IMR-90 (cell line): ENCODE results near the gene FARS2. TPM values are rescaled to one million over a fixed set of nuclear protein-coding genes. Genes with fewer than 3 reads are reported as not detected.

ENCODE experiments used
- ATAC-seq: fragments of 200-7000 bp; cut with Tn5 transposase; 2 replicates; pipeline ENCODE4 v1.9.1; 2020; ENCODE audit warnings: low read depth, mild to moderate bottlenecking, moderate library complexity
- BruUV-seq: library from RNA; stranded (reverse); fragments of 400-500 nt; replicated peaks from 2 replicates; lab custom pipeline; 2021; lab: Mats Ljungman, UMichigan
- CTCF ChIA-PET: fragments of 300-600 bp; formaldehyde crosslinking; extraction: SDS; loops from one replicate; lab custom pipeline; 2021; ENCODE audit warnings: antibody characterized with exemption; lab: Yijun Ruan, JAX
- POLR2A ChIA-PET: fragments of 300-600 bp; sonication (Branson Sonifier 250); formaldehyde crosslinking; loops from one replicate; lab custom pipeline; 2022; ENCODE audit warnings: antibody characterized with exemption; ENCODE audit not compliant: unreplicated experiment; lab: Charles Lee
- DNase-seq: peaks from one replicate; pipeline ENCODE4 v3.0.0; 2013
- H2AFZ ChIP-seq: replicated peaks from 2 replicates; pipeline ENCODE3; 2013; ENCODE audit warnings: low read length, mild to moderate bottlenecking; ENCODE audit not compliant: poor library complexity
- H2AK5ac ChIP-seq: 2 replicates; pipeline ENCODE4 v1.6.1; 2013; ENCODE audit warnings: low read depth, low read length, inconsistent platforms
- H2AK9ac ChIP-seq: replicated peaks from 2 replicates; pipeline ENCODE3; 2013; ENCODE audit warnings: mild to moderate bottlenecking, low read depth, low read length, moderate library complexity; ENCODE audit not compliant: poor library complexity
- H2BK120ac ChIP-seq: 2 replicates; pipeline ENCODE4 v1.6.1; 2013; ENCODE audit warnings: low read depth, low read length, inconsistent platforms
- H2BK15ac ChIP-seq: 3 replicates; pipeline ENCODE4 v1.6.1; 2013; ENCODE audit warnings: low read depth, low read length, inconsistent platforms
- H2BK20ac ChIP-seq: 2 replicates; pipeline ENCODE4 v1.6.1; 2013; ENCODE audit warnings: low read depth, mild to moderate bottlenecking, inconsistent platforms, low read length, moderate library complexity
- H2BK5ac ChIP-seq: 2 replicates; pipeline ENCODE4 v1.6.1; 2013; ENCODE audit warnings: mild to moderate bottlenecking, low read depth, low read length, inconsistent platforms; ENCODE audit not compliant: poor library complexity, severe bottlenecking
- H3K14ac ChIP-seq: replicated peaks from 2 replicates; pipeline ENCODE4 v1.6.1; 2013; ENCODE audit warnings: low read depth, low read length, inconsistent platforms
- H3K18ac ChIP-seq: 2 replicates; pipeline ENCODE4 v1.6.1; 2013; ENCODE audit warnings: low read depth, low read length, control low read depth
- H3K23ac ChIP-seq: 2 replicates; pipeline ENCODE4 v1.6.1; 2013; ENCODE audit warnings: low read depth, low read length, inconsistent platforms
- H3K27ac ChIP-seq: 2 replicates; pipeline ENCODE4 v1.5.1; 2013; ENCODE audit warnings: mild to moderate bottlenecking, control low read depth, low read length; ENCODE audit not compliant: insufficient read depth
- H3K27me3 ChIP-seq: 2 replicates; pipeline ENCODE4 v1.6.1; 2013; ENCODE audit warnings: low read length; ENCODE audit not compliant: control insufficient read depth, insufficient read depth
- H3K36me3 ChIP-seq: 2 replicates; pipeline ENCODE4 v1.6.1; 2013; ENCODE audit warnings: low read length, mixed read lengths; ENCODE audit not compliant: control insufficient read depth, insufficient read depth
- H3K4ac ChIP-seq: 2 replicates; pipeline ENCODE4 v1.6.1; 2013; ENCODE audit warnings: low read depth, low read length, inconsistent platforms
- H3K4me1 ChIP-seq: 2 replicates; pipeline ENCODE4 v1.6.1; 2013; ENCODE audit warnings: low read length, mixed read lengths; ENCODE audit not compliant: control insufficient read depth, insufficient read depth
- H3K4me2 ChIP-seq: 2 replicates; pipeline ENCODE4 v1.6.1; 2013; ENCODE audit warnings: low read depth, mild to moderate bottlenecking, control low read depth, low read length, moderate library complexity
- H3K4me3 ChIP-seq: 2 replicates; pipeline ENCODE4 v1.5.1; 2013; ENCODE audit warnings: low read depth, mild to moderate bottlenecking, control low read depth, low read length, moderate library complexity; ENCODE audit not compliant: insufficient read depth
- H3K56ac ChIP-seq: 2 replicates; pipeline ENCODE4 v1.6.1; 2013; ENCODE audit warnings: low read length, inconsistent platforms; ENCODE audit not compliant: insufficient read depth; ENCODE audit errors: extremely low read depth
- H3K79me1 ChIP-seq, 2 experiments: 2 replicates each; pipeline ENCODE4 v1.6.1; 2013; ENCODE audit warnings: low read length in 2 of 2, inconsistent platforms in 1 of 2, low read depth in 1 of 2
- H3K9ac ChIP-seq: 2 replicates; pipeline ENCODE4 v1.6.1; 2013; ENCODE audit warnings: low read depth, low read length, control low read depth
- H3K9me1 ChIP-seq: 2 replicates; pipeline ENCODE4 v1.6.1; 2013; ENCODE audit warnings: low read length, inconsistent platforms; ENCODE audit not compliant: insufficient read depth
- H3K9me3 ChIP-seq: 2 replicates; pipeline ENCODE4 v1.6.1; 2013; ENCODE audit warnings: low read length; ENCODE audit not compliant: control insufficient read depth, insufficient read depth
- H4K20me1 ChIP-seq: 2 replicates; pipeline ENCODE4 v1.6.1; 2013; ENCODE audit warnings: low read length, inconsistent platforms; ENCODE audit not compliant: insufficient read depth
- H4K5ac ChIP-seq: 2 replicates; pipeline ENCODE4 v1.6.1; 2013; ENCODE audit warnings: mild to moderate bottlenecking, low read depth, low read length, control low read depth
- H4K8ac ChIP-seq, 2 experiments: 2 replicates each; pipeline ENCODE4 v1.6.1; 2013; ENCODE audit warnings: low read depth in 2 of 2, low read length in 2 of 2, control low read depth in 1 of 2, inconsistent platforms in 1 of 2
- H4K91ac ChIP-seq: 2 replicates; pipeline ENCODE4 v1.6.1; 2013; ENCODE audit warnings: low read depth, low read length, inconsistent platforms; ENCODE audit not compliant: insufficient read depth
- BHLHE40 ChIP-seq: fragments of 150-350 bp; IDR thresholded peaks from 2 replicates; pipeline ENCODE4 v1.6.1; 2016; ENCODE audit warnings: mild to moderate bottlenecking, low read depth, low read length
- CEBPB ChIP-seq: IDR thresholded peaks from 2 replicates; pipeline ENCODE4 v1.6.1; 2012; ENCODE audit warnings: low read depth, low read length, improper control_type of control experiment
- CHD1 ChIP-seq: IDR thresholded peaks from 2 replicates; pipeline ENCODE4 v1.6.1; 2012; ENCODE audit warnings: low read depth, low read length, improper control_type of control experiment
- FOS ChIP-seq: fragments of 150-350 bp; IDR thresholded peaks from 2 replicates; pipeline ENCODE4 v1.6.1; 2016; ENCODE audit warnings: low read depth, low read length
- MAFK ChIP-seq: IDR thresholded peaks from 2 replicates; pipeline ENCODE4 v1.6.1; 2012; ENCODE audit warnings: low read depth, low read length, improper control_type of control experiment
- MAZ ChIP-seq: IDR thresholded peaks from 2 replicates; pipeline ENCODE4 v1.6.1; 2012; ENCODE audit warnings: low read depth, mild to moderate bottlenecking, low read length, improper control_type of control experiment, moderate library complexity, borderline replicate concordance
- MXI1 ChIP-seq: IDR thresholded peaks from 2 replicates; pipeline ENCODE4 v1.6.1; 2012; ENCODE audit warnings: low read depth, mild to moderate bottlenecking, low read length, moderate library complexity, borderline replicate concordance
- NFE2L2 ChIP-seq: fragments of 150-350 bp; IDR thresholded peaks from 2 replicates; pipeline ENCODE4 v1.6.1; 2016; ENCODE audit warnings: low read depth, mild to moderate bottlenecking, low read length
- POLR2A ChIP-seq: IDR thresholded peaks from 2 replicates; pipeline ENCODE4 v1.6.1; 2012; ENCODE audit warnings: mild to moderate bottlenecking, low read depth, low read length
- RAD21 ChIP-seq: IDR thresholded peaks from 2 replicates; pipeline ENCODE4 v1.6.1; 2012; ENCODE audit warnings: low read length, improper control_type of control experiment
- RCOR1 ChIP-seq: IDR thresholded peaks from 2 replicates; pipeline ENCODE4 v1.6.1; 2012; ENCODE audit warnings: mild to moderate bottlenecking, low read length, improper control_type of control experiment; ENCODE audit not compliant: insufficient replicate concordance
- RFX5 ChIP-seq: IDR thresholded peaks from 2 replicates; pipeline ENCODE4 v1.8.0; 2012; ENCODE audit warnings: low read depth, mild to moderate bottlenecking, low read length, moderate library complexity
- SMC3 ChIP-seq: fragments of 150-350 bp; IDR thresholded peaks from 2 replicates; pipeline ENCODE4 v1.6.1; 2016; ENCODE audit warnings: low read depth, mild to moderate bottlenecking, antibody characterized with exemption, low read length, moderate library complexity
- WGBS, 2 experiments: methylation state at CpG; one replicate each; pipeline versions ENCODE4 v1.1.5 to v1.1.7; 2013; ENCODE audit warnings: missing lambda C conversion rate in 2 of 2; ENCODE audit not compliant: insufficient read length in 1 of 2; ENCODE audit errors: extremely low coverage in 2 of 2; 5-methylcytosine and 5-hydroxymethylcytosine counted together
- dilution Hi-C: fragments of 300-500 bp; cut with HindIII; formaldehyde crosslinking; loops from one replicate; pipeline ENCODE4 v1.14.3; 2018; ENCODE audit warnings: low sequenced_read_pairs; ENCODE audit not compliant: unreplicated experiment
- in situ Hi-C: fragments of 300-500 bp; cut with MboI; formaldehyde crosslinking; loops from 3 replicates; pipeline ENCODE4 v1.14.3; 2019; ENCODE audit warnings: low sequenced_read_pairs, inconsistent platforms, mixed read lengths
- intact Hi-C: fragments of 100-400 bp; cut with micrococcal nuclease; formaldehyde crosslinking; loops from 2 replicates; pipeline ENCODE4 v1.10.0; 2022
- polyA plus RNA-seq, 3 experiments: library from polyadenylated mRNA; depleted of rRNA; stranded (reverse); fragments of >200 nt; gene quantifications; 2 replicates each; pipeline ENCODE4 v1.2.3, GENCODE V29; 2012; ENCODE audit warnings: low replicate concordance in 1 of 3
- total RNA-seq: library from RNA; depleted of rRNA; stranded (reverse); fragments of >200 nt; gene quantifications from 2 replicates; pipeline ENCODE4 v1.2.3, GENCODE V29; 2012
- TF ChIP-seq, protein P1 (sequence below): conservative IDR thresholded peaks from 2 replicates; pipeline ENCODE4 v1.5.1; 2012; ENCODE audit warnings: mild to moderate bottlenecking, low read depth, low read length, improper control_type of control experiment
- TF ChIP-seq, protein P2 (sequence below): fragments of 150-350 bp; IDR thresholded peaks from 2 replicates; pipeline ENCODE4 v1.6.1; 2016; ENCODE audit warnings: low read depth, mild to moderate bottlenecking, low read length, moderate library complexity, borderline replicate concordance
- TF ChIP-seq, protein P3 (sequence below): fragments of 150-350 bp; IDR thresholded peaks from 2 replicates; pipeline ENCODE4 v1.6.1; 2017; ENCODE audit warnings: mild to moderate bottlenecking, antibody characterized with exemption, low read length, low read depth

Gene FARS2
- total and polyA plus RNA-seq, 2 of the 4 experiments (the other 2 are of a cell fraction) = 12.1 to 28.9 TPM

DNA sequence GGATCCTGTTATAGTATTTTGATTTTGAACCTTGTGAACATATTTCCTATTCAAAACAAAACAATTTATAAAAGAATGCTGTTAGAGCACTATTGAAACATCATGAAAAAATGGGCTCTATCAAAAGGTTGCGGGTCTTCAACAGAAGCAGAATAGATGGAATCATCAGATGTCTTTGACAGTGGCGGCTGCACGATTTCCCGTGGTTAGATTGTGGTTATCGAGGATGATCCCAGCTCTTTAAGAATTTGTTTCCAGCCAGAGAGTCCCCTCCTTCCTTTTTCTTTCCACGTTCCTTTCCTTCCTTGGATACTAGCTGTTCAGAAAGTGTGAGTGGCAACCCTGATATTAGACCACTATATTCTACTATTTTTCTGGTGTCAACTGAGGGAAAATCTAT lies 163.4 kb downstream of the FARS2 start:
- in situ Hi-C loops (loop anchor here (10.0 kb wide), 1 partner anchor 1120 kb away; no protein-coding TSS in a partner anchor), intact Hi-C loops (loop anchor here (5.0 kb wide), 1 partner anchor 573 kb away; no protein-coding TSS in a partner anchor), dilution Hi-C loops (no loop called here)
- H2BK120ac ChIP-seq = no peak overlapping the region; the same call in 1 of the 2 replicates
- H3K27ac ChIP-seq = no peak overlapping the region
- no peak for DNase-seq
- H2AK5ac ChIP-seq = no peak overlapping the region
- H3K4ac ChIP-seq = peak overlapping the region; percentile 48; the same call in 1 of the 2 replicates
- WGBS, 2 experiments = no CpG with 5 or more reads among the region's 6 CpGs
- H2AK9ac ChIP-seq = no peak overlapping the region
- TF ChIP-seq, protein P1, sequence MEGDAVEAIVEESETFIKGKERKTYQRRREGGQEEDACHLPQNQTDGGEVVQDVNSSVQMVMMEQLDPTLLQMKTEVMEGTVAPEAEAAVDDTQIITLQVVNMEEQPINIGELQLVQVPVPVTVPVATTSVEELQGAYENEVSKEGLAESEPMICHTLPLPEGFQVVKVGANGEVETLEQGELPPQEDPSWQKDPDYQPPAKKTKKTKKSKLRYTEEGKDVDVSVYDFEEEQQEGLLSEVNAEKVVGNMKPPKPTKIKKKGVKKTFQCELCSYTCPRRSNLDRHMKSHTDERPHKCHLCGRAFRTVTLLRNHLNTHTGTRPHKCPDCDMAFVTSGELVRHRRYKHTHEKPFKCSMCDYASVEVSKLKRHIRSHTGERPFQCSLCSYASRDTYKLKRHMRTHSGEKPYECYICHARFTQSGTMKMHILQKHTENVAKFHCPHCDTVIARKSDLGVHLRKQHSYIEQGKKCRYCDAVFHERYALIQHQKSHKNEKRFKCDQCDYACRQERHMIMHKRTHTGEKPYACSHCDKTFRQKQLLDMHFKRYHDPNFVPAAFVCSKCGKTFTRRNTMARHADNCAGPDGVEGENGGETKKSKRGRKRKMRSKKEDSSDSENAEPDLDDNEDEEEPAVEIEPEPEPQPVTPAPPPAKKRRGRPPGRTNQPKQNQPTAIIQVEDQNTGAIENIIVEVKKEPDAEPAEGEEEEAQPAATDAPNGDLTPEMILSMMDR = no peak
- TF ChIP-seq POLR2A (no peak), NFE2L2 (no peak), MAFK (no peak), MXI1 (no peak), CHD1 (no peak), SMC3 (no peak), RAD21 (no peak), FOS (no peak), MAZ (no peak), BHLHE40 (no peak), RFX5 (no peak), RCOR1 (no peak), CEBPB (no peak)
- TF ChIP-seq, protein P2, sequence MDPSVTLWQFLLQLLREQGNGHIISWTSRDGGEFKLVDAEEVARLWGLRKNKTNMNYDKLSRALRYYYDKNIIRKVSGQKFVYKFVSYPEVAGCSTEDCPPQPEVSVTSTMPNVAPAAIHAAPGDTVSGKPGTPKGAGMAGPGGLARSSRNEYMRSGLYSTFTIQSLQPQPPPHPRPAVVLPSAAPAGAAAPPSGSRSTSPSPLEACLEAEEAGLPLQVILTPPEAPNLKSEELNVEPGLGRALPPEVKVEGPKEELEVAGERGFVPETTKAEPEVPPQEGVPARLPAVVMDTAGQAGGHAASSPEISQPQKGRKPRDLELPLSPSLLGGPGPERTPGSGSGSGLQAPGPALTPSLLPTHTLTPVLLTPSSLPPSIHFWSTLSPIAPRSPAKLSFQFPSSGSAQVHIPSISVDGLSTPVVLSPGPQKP = no peak
- TF ChIP-seq, protein P3, sequence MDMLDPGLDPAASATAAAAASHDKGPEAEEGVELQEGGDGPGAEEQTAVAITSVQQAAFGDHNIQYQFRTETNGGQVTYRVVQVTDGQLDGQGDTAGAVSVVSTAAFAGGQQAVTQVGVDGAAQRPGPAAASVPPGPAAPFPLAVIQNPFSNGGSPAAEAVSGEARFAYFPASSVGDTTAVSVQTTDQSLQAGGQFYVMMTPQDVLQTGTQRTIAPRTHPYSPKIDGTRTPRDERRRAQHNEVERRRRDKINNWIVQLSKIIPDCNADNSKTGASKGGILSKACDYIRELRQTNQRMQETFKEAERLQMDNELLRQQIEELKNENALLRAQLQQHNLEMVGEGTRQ = no peak
- no peak overlapping the region for H3K4me2 ChIP-seq
- peak overlapping the region; percentile 16; the same call in 1 of the 2 replicates for H4K91ac ChIP-seq
- no peak overlapping the region for H4K8ac ChIP-seq
- peaks cover 5% of the 10 kb centered on the region; the same call in 1 of the 2 replicates for H3K4me1 ChIP-seq
- peak overlapping the region; percentile 62; the same call in 1 of the 2 replicates for H3K18ac ChIP-seq
- peaks cover 9% of the 10 kb centered on the region for H3K9me1 ChIP-seq
- peak overlapping the region; percentile 30 for H2BK5ac ChIP-seq
- no peaks in the 10 kb centered on the region for H3K9me3 ChIP-seq
- no peaks in the 10 kb centered on the region for H4K20me1 ChIP-seq
- no peak overlapping the region for H2BK15ac ChIP-seq
- H3K23ac ChIP-seq = 0 out of 2 replicates have a peak overlapping the region, but pooled peaks have one; percentile 18
- H3K36me3 ChIP-seq = no peaks in the 10 kb centered on the region
- peak overlapping the region; percentile 23; the same call in 1 of the 2 replicates for H3K14ac ChIP-seq
- no peak overlapping the region for H4K5ac ChIP-seq
- H3K9ac ChIP-seq = no peak overlapping the region
- H3K27me3 ChIP-seq = no peaks in the 10 kb centered on the region
- H2AFZ ChIP-seq = no peak overlapping the region
- H3K4me3 ChIP-seq = no peak overlapping the region
- ChIA-PET POLR2A (no interaction called here), CTCF (interaction anchor here (0.6 kb wide), 1 partner anchor 10 kb away, joined by 4 read pairs; no protein-coding TSS in a partner anchor)
- no TSS peak for BruUV-seq
- no peak overlapping the region for H3K56ac ChIP-seq
- H3K79me1 ChIP-seq = peaks cover 6 to 14% of the 10 kb centered on the region in 2 experiments; a peak in 1 of 4 replicates
- ATAC-seq = no peak
- peak overlapping the region; percentile 58; the same call in 1 of the 2 replicates for H2BK20ac ChIP-seq
